PFSK-1 (cell line): ENCODE measurements around the gene DGKI.

Source experiments
- FOXP2 ChIP-seq: optimal IDR thresholded peaks from 2 replicates; pipeline ENCODE3; 2011; ENCODE audit warnings: borderline replicate concordance, control low read depth, inconsistent platforms; ENCODE audit not compliant: insufficient read depth; ENCODE audit errors: extremely low read length, extremely low read depth
- SIN3A ChIP-seq: IDR thresholded peaks from 2 replicates; pipeline ENCODE4 v1.6.1; 2012; ENCODE audit warnings: mild to moderate bottlenecking, low read length, moderate library complexity, borderline replicate concordance; ENCODE audit not compliant: insufficient read depth
- TAF1 ChIP-seq: IDR thresholded peaks from 2 replicates; pipeline ENCODE4 v1.6.1; 2012; ENCODE audit warnings: low read length, control low read depth, borderline replicate concordance; ENCODE audit not compliant: insufficient read depth

DNA sequence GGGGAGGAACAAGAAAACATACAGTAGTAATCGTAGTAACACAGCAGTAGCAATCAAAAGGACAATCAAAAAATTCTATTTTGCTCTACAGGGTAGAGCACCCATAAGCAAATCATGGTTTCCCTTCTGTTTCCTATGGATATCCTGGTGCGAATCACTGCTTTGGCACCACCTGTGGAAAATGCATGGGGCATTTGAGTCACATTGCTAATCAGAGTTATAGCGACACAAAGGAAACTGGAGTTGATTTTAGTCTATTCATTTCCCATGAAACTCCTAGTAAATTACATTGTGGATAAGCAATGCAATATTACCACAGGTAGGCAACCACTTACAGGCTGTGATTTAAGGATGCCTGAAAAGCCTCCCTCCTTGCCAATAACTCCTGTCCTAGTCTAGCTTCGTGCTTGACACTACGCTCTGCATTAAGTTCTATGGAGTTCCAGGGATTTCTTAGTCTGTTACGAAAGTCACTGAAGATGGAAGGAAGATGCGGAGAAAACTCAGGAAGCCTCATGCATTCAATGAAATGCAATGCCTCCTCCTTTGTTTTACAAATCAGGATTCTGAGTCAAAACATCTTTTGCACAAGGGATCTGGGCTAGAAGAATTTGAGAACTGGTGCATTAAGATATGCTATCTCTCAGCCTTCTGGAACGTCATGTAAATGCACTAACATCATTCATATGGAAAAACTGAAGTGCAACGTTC lies 188.4 kb downstream of the DGKI start:
- TF ChIP-seq TAF1 (no peak), SIN3A (no peak), FOXP2 (no peak)
